CD14-positive monocyte (primary cell): ENCODE measurements around the gene PLCB1. TPM values are rescaled to one million over a fixed set of nuclear protein-coding genes. Genes with fewer than 3 reads are reported as not detected.

Experiments
- DNase-seq, 3 donors: peaks; one replicate each; pipeline ENCODE4 v3.0.0-alpha.2; 2011 to 2022
- H2AFZ ChIP-seq: 2 replicates; pipeline ENCODE4 v1.6.0; 2012; ENCODE audit warnings: mild to moderate bottlenecking, low read depth, low read length, inconsistent platforms; ENCODE audit not compliant: insufficient read depth, poor library complexity, severe bottlenecking
- H3K27ac ChIP-seq, 2 donors: 1 replicate in 1 of 2; 2 replicates in 1 of 2; pipeline ENCODE4 v1.5.1; 2012 to 2013; ENCODE audit warnings: low read length in 2 of 2, control low read depth in 1 of 2, inconsistent platforms in 1 of 2, low read depth in 1 of 2, mild to moderate bottlenecking in 1 of 2
- H3K27me3 ChIP-seq, 2 donors: one replicate each; pipeline versions ENCODE4 v1.6.0 to v1.6.1; 2011 to 2013; ENCODE audit warnings: low read length in 2 of 2; ENCODE audit not compliant: control insufficient read depth in 2 of 2, insufficient read depth in 2 of 2
- H3K36me3 ChIP-seq, 2 donors: replicated peaks in 1 of 2; 1 replicate in 1 of 2; 2 replicates in 1 of 2; pipeline versions ENCODE4 v1.5.1 to v1.6.1; 2012 to 2013; ENCODE audit warnings: low read length in 2 of 2, control low read depth in 1 of 2, inconsistent platforms in 1 of 2, mild to moderate bottlenecking in 1 of 2; ENCODE audit not compliant: insufficient read depth in 2 of 2, control insufficient read depth in 1 of 2
- H3K4me1 ChIP-seq, 2 donors: 1 replicate in 1 of 2; 2 replicates in 1 of 2; pipeline versions ENCODE4 v1.5.1 to v1.6.1; 2012 to 2013; ENCODE audit warnings: low read length in 2 of 2, control low read depth in 1 of 2, inconsistent platforms in 1 of 2, mild to moderate bottlenecking in 1 of 2, moderate library complexity in 1 of 2; ENCODE audit not compliant: insufficient read depth in 2 of 2, control insufficient read depth in 1 of 2
- H3K4me2 ChIP-seq: replicated peaks from 2 replicates; pipeline ENCODE3; 2012; ENCODE audit warnings: low read length, moderate library complexity, mild to moderate bottlenecking; ENCODE audit not compliant: poor library complexity, severe bottlenecking; ENCODE audit errors: extremely low read depth
- H3K4me3 ChIP-seq, 3 experiments: fragments of 200-600 bp in 1 of 3; sonication (generic) in 1 of 3; replicated peaks in 1 of 3; 1 replicate in 2 of 3; 2 replicates in 1 of 3; pipeline ENCODE4 v1.5.1; 2011 to 2013; ENCODE audit warnings: low read length in 3 of 3, mild to moderate bottlenecking in 3 of 3, control low read depth in 2 of 3, low read depth in 2 of 3, inconsistent platforms in 1 of 3, moderate library complexity in 1 of 3
- H3K79me2 ChIP-seq: 2 replicates; pipeline ENCODE4 v1.6.0; 2012; ENCODE audit warnings: mild to moderate bottlenecking, control low read depth, inconsistent platforms, low read length, moderate library complexity; ENCODE audit not compliant: insufficient read depth
- H3K9ac ChIP-seq: 2 replicates; pipeline ENCODE4 v1.6.0; 2017; ENCODE audit warnings: low read length, mild to moderate bottlenecking; ENCODE audit not compliant: insufficient read depth, poor library complexity, severe bottlenecking
- H3K9me3 ChIP-seq, 2 donors: replicated peaks in 1 of 2; 1 replicate in 1 of 2; 2 replicates in 1 of 2; pipeline versions ENCODE4 v1.5.1 to v1.6.1; 2012 to 2013; ENCODE audit warnings: low read length in 2 of 2, control low read depth in 1 of 2; ENCODE audit not compliant: control insufficient read depth in 1 of 2, insufficient read depth in 1 of 2
- H4K20me1 ChIP-seq: 2 replicates; pipeline ENCODE4 v1.6.0; 2012; ENCODE audit warnings: mild to moderate bottlenecking, low read length, control low read depth, moderate library complexity; ENCODE audit not compliant: insufficient read depth
- H3K27ac Mint-ChIP-seq, 7 donors: one replicate each; pipeline ENCODE4 v1.8.0; 2020; ENCODE audit warnings: mild to moderate bottlenecking in 7 of 7, mixed read lengths in 7 of 7, moderate library complexity in 6 of 7, inconsistent platforms in 2 of 7
- H3K27me3 Mint-ChIP-seq, 3 donors: one replicate each; pipeline ENCODE4 v1.8.0; 2021 to 2022; ENCODE audit warnings: low read depth in 3 of 3, mild to moderate bottlenecking in 3 of 3, mixed read lengths in 3 of 3, moderate library complexity in 3 of 3, inconsistent platforms in 1 of 3
- H3K36me3 Mint-ChIP-seq, 2 donors: one replicate each; pipeline ENCODE4 v1.8.0; 2020; ENCODE audit warnings: mixed read lengths in 2 of 2, inconsistent platforms in 1 of 2, mild to moderate bottlenecking in 1 of 2
- H3K4me1 Mint-ChIP-seq: one replicate; pipeline ENCODE4 v1.8.0; 2020; ENCODE audit warnings: mild to moderate bottlenecking, mixed read lengths
- H3K4me3 Mint-ChIP-seq, 2 donors: one replicate each; pipeline ENCODE4 v1.8.0; 2020; ENCODE audit warnings: mild to moderate bottlenecking in 2 of 2, mixed read lengths in 2 of 2, moderate library complexity in 1 of 2
- H3K9me3 Mint-ChIP-seq, 7 donors: one replicate each; pipeline ENCODE4 v1.8.0; 2020 to 2022; ENCODE audit warnings: mixed read lengths in 7 of 7, mild to moderate bottlenecking in 6 of 7, moderate library complexity in 6 of 7, inconsistent platforms in 2 of 7
- CTCF ChIP-seq: fragments of 200-600 bp; IDR thresholded peaks from one replicate; pipeline ENCODE4 v1.8.0; 2022; ENCODE audit warnings: antibody characterized with exemption, mild to moderate bottlenecking
- WGBS: methylation state at CpG from one replicate; pipeline ENCODE4 v1.1.5; 2013; ENCODE audit warnings: missing lambda C conversion rate; ENCODE audit not compliant: insufficient coverage; 5-methylcytosine and 5-hydroxymethylcytosine counted together
- intact Hi-C, 2 donors: fragments of 100-400 bp; cut with micrococcal nuclease; formaldehyde crosslinking; loops; one replicate each; pipeline versions ENCODE4 v1.15.0 to v1.15.1; 2023
- polyA plus RNA-seq, 3 donors: library from polyadenylated mRNA; depleted of rRNA in 1 of 3; unstranded in 2 of 3; stranded (reverse) in 1 of 3; fragments of 300-500 nt in 2 of 3; fragments of >200 nt in 1 of 3; fragmentation: Illumina TruSeq in 2 of 3; gene quantifications; 1 replicate in 2 of 3; 2 replicates in 1 of 3; pipeline ENCODE4 v1.2.3, GENCODE V29; 2012 to 2021

Gene PLCB1
- polyA plus RNA-seq, 3 donors, result 8.6 to 16.4 (median 13.2) TPM

- Histone ChIP-seq H3K4me3 (no peak overlapping the region), H3K9me3 (peaks cover 0 to under 1% of the 10 kb centered on the region in 2 donors), H3K36me3 (peaks cover 0 to 15% of the 10 kb centered on the region in 2 donors), H3K79me2 (no peaks in the 10 kb centered on the region), H3K4me1 (no peaks in the 10 kb centered on the region), H3K9ac (no peak overlapping the region), H3K27ac (no peak overlapping the region), H2AFZ (no peak overlapping the region), H3K4me2 (no peak overlapping the region), H3K27me3 (no peaks in the 10 kb centered on the region), H4K20me1 (no peaks in the 10 kb centered on the region)
- TF ChIP-seq CTCF, result no peak
- Mint-ChIP-seq H3K9me3 (peaks cover 0 to 3% (median 0%) of the 10 kb centered on the region in 7 donors), H3K36me3 (peaks cover 19 to 24% of the 10 kb centered on the region in 2 donors), H3K27me3 (no peaks in the 10 kb centered on the region), H3K4me3 (no peak overlapping the region), H3K27ac (no peak overlapping the region), H3K4me1 (no peaks in the 10 kb centered on the region)
- no peak for DNase-seq
- intact Hi-C loops, result no loop called here
- WGBS, result 97% methylated on average over 3 of the region's 3 CpGs
Measured at GRCh38 chr20:8670893-8671215, 538.8 kb downstream of the PLCB1 start.

GRCh38 chr20:8671370-8671961 lies 539.4 kb downstream of the PLCB1 start:
- TF ChIP-seq CTCF, result no peak
- intact Hi-C loops, result no loop called here
- Histone ChIP-seq H3K4me3 (no peak overlapping the region), H3K9me3 (peaks cover 0 to 3% of the 10 kb centered on the region in 2 donors), H3K9ac (no peak overlapping the region), H3K27me3 (no peaks in the 10 kb centered on the region), H2AFZ (no peak overlapping the region), H3K79me2 (no peaks in the 10 kb centered on the region), H3K4me2 (no peak overlapping the region), H3K27ac (no peak overlapping the region), H3K36me3 (peaks cover 0 to 15% of the 10 kb centered on the region in 2 donors), H4K20me1 (no peaks in the 10 kb centered on the region), H3K4me1 (no peaks in the 10 kb centered on the region)
- DNase-seq, result no peak
- peaks cover 0 to 3% (median 0%) of the 10 kb centered on the region in 7 donors for H3K9me3 Mint-ChIP-seq
- H3K27me3 Mint-ChIP-seq, result no peaks in the 10 kb centered on the region
- WGBS, result no CpG with 5 or more reads among the region's 7 CpGs
- H3K36me3 Mint-ChIP-seq, result peaks cover 16 to 24% of the 10 kb centered on the region in 2 donors
- H3K4me1 Mint-ChIP-seq, result no peaks in the 10 kb centered on the region
- no peak overlapping the region for H3K4me3 Mint-ChIP-seq
- no peak overlapping the region for H3K27ac Mint-ChIP-seq
